H9 (cell line): ENCODE measurements around the gene OR51E1. TPM values are rescaled to one million over a fixed set of nuclear protein-coding genes. Genes with fewer than 3 reads are reported as not detected.

Experiments
- DNase-seq: peaks from one replicate; pipeline ENCODE4 v3.0.0-alpha.2; 2017
- H2AFZ ChIP-seq: one replicate; pipeline ENCODE4 v1.6.1; 2013; ENCODE audit warnings: mild to moderate bottlenecking, low read length, control low read depth, moderate library complexity
- H2AK5ac ChIP-seq: 2 replicates; pipeline ENCODE4 v1.6.1; 2013; ENCODE audit warnings: low read length, control low read depth, mixed read lengths; ENCODE audit not compliant: insufficient read length
- H2BK120ac ChIP-seq: one replicate; pipeline ENCODE4 v1.6.1; 2013; ENCODE audit warnings: low read depth, mild to moderate bottlenecking, low read length, control low read depth, inconsistent platforms; ENCODE audit not compliant: poor library complexity, severe bottlenecking
- H2BK12ac ChIP-seq: 2 replicates; pipeline ENCODE4 v1.6.1; 2013; ENCODE audit warnings: low read length, control low read depth, mixed read lengths, low read depth; ENCODE audit not compliant: insufficient read length
- H2BK15ac ChIP-seq: 2 replicates; pipeline ENCODE4 v1.6.1; 2013; ENCODE audit warnings: low read depth, low read length, control low read depth
- H2BK20ac ChIP-seq: one replicate; pipeline ENCODE4 v1.6.1; 2013; ENCODE audit warnings: low read depth, mild to moderate bottlenecking, low read length, control low read depth, inconsistent platforms; ENCODE audit not compliant: poor library complexity, severe bottlenecking
- H2BK5ac ChIP-seq: 2 replicates; pipeline ENCODE4 v1.6.1; 2013; ENCODE audit warnings: low read length, control low read depth, mixed read lengths; ENCODE audit not compliant: insufficient read length
- H3K14ac ChIP-seq: 2 replicates; pipeline ENCODE4 v1.6.1; 2013; ENCODE audit warnings: low read length, control low read depth; ENCODE audit not compliant: insufficient read depth
- H3K18ac ChIP-seq: 2 replicates; pipeline ENCODE4 v1.6.1; 2013; ENCODE audit warnings: low read depth, mild to moderate bottlenecking, mixed read lengths, low read length, control low read depth; ENCODE audit not compliant: insufficient read length
- H3K23ac ChIP-seq: 2 replicates; pipeline ENCODE4 v1.6.1; 2013; ENCODE audit warnings: low read length, control low read depth, mixed read lengths, low read depth; ENCODE audit not compliant: insufficient read length
- H3K23me2 ChIP-seq: 2 replicates; pipeline ENCODE4 v1.6.1; 2013; ENCODE audit warnings: low read depth, mild to moderate bottlenecking, mixed read lengths, low read length, control low read depth; ENCODE audit not compliant: insufficient read length, poor library complexity, severe bottlenecking
- H3K27ac ChIP-seq: 2 replicates; pipeline ENCODE4 v1.5.1; 2013; ENCODE audit warnings: low read length, control low read depth, mixed read lengths, low read depth; ENCODE audit not compliant: insufficient read length
- H3K27me3 ChIP-seq: 2 replicates; pipeline ENCODE4 v1.6.1; 2013; ENCODE audit warnings: low read length, control low read depth, inconsistent platforms; ENCODE audit not compliant: insufficient read depth
- H3K4ac ChIP-seq: 2 replicates; pipeline ENCODE4 v1.6.1; 2013; ENCODE audit warnings: low read depth, mild to moderate bottlenecking, control low read depth, inconsistent platforms, low read length, moderate library complexity
- H3K4me1 ChIP-seq: 2 replicates; pipeline ENCODE4 v1.6.1; 2013; ENCODE audit warnings: low read length, control low read depth, inconsistent platforms; ENCODE audit not compliant: insufficient read depth
- H3K4me2 ChIP-seq: 2 replicates; pipeline ENCODE4 v1.6.1; 2013; ENCODE audit warnings: low read length, control low read depth, mixed read lengths; ENCODE audit not compliant: insufficient read length, insufficient read depth
- H3K56ac ChIP-seq: 2 replicates; pipeline ENCODE4 v1.6.1; 2013; ENCODE audit warnings: low read depth, mild to moderate bottlenecking, mixed read lengths, low read length, control low read depth; ENCODE audit not compliant: insufficient read length
- H3K79me1 ChIP-seq: 2 replicates; pipeline ENCODE4 v1.6.1; 2013; ENCODE audit warnings: low read depth, mild to moderate bottlenecking, moderate library complexity, low read length, control low read depth, inconsistent platforms; ENCODE audit not compliant: insufficient read depth, poor library complexity, severe bottlenecking
- H3K79me2 ChIP-seq: 2 replicates; pipeline ENCODE4 v1.6.1; 2013; ENCODE audit warnings: low read length, control low read depth, inconsistent platforms; ENCODE audit not compliant: insufficient read depth
- H3K9ac ChIP-seq: 2 replicates; pipeline ENCODE4 v1.6.1; 2013; ENCODE audit warnings: low read length, control low read depth, mixed read lengths; ENCODE audit not compliant: insufficient read length; ENCODE audit errors: extremely low read depth
- H3K9me3 ChIP-seq: one replicate; pipeline ENCODE4 v1.6.1; 2013; ENCODE audit warnings: low read depth, low read length, inconsistent platforms; ENCODE audit not compliant: control insufficient read depth
- H3T11ph ChIP-seq: one replicate; pipeline ENCODE4 v1.6.1; 2013; ENCODE audit warnings: mild to moderate bottlenecking, low read length, control low read depth, inconsistent platforms
- H4K20me1 ChIP-seq: one replicate; pipeline ENCODE4 v1.6.1; 2013; ENCODE audit not compliant: control insufficient read depth, insufficient read length, insufficient read depth
- H4K5ac ChIP-seq: 2 replicates; pipeline ENCODE4 v1.6.1; 2013; ENCODE audit warnings: low read depth, mild to moderate bottlenecking, mixed read lengths, low read length, control low read depth; ENCODE audit not compliant: insufficient read length
- H4K8ac ChIP-seq: replicated peaks from 2 replicates; pipeline ENCODE4 v1.6.1; 2013; ENCODE audit warnings: low read length, control low read depth, mixed read lengths, low read depth; ENCODE audit not compliant: insufficient read length
- H4K91ac ChIP-seq: 2 replicates; pipeline ENCODE4 v1.6.1; 2013; ENCODE audit warnings: low read depth, mild to moderate bottlenecking, moderate library complexity, mixed read lengths, low read length, control low read depth; ENCODE audit not compliant: insufficient read length
- H3K27ac Mint-ChIP-seq, 3 experiments: 2 replicates in 2 of 3; 3 replicates in 1 of 3; pipeline ENCODE4 v1.8.0; 2020 to 2021; ENCODE audit warnings: mixed read lengths in 3 of 3, mild to moderate bottlenecking in 1 of 3, moderate library complexity in 1 of 3
- H3K27me3 Mint-ChIP-seq: 2 replicates; pipeline ENCODE4 v1.8.0; 2021; ENCODE audit warnings: low read depth, mild to moderate bottlenecking, moderate library complexity, mixed read lengths
- H3K36me3 Mint-ChIP-seq, 3 experiments: 2 replicates in 2 of 3; 3 replicates in 1 of 3; pipeline ENCODE4 v1.8.0; 2020 to 2021; ENCODE audit warnings: low read depth in 3 of 3, mixed read lengths in 3 of 3; ENCODE audit not compliant: insufficient read depth in 1 of 3
- H3K4me1 Mint-ChIP-seq, 2 experiments: 2 replicates each; pipeline ENCODE4 v1.8.0; 2020; ENCODE audit warnings: mixed read lengths in 2 of 2
- H3K4me3 Mint-ChIP-seq, 2 experiments: 2 replicates in 1 of 2; 3 replicates in 1 of 2; pipeline ENCODE4 v1.8.0; 2020 to 2021; ENCODE audit warnings: mild to moderate bottlenecking in 2 of 2, mixed read lengths in 2 of 2, moderate library complexity in 1 of 2
- H3K9me3 Mint-ChIP-seq, 2 experiments: 2 replicates in 1 of 2; 3 replicates in 1 of 2; pipeline ENCODE4 v1.8.0; 2020; ENCODE audit warnings: mild to moderate bottlenecking in 2 of 2, mixed read lengths in 2 of 2, moderate library complexity in 1 of 2
- WGBS: extraction: QIAGEN DNeasy Blood & Tissue Kit; methylation state at CpG from one replicate; pipeline ENCODE4 v1.1.7; 2013; ENCODE audit warnings: missing lambda C conversion rate, low lambda C conversion rate, mixed read lengths; ENCODE audit not compliant: insufficient read length; ENCODE audit errors: extremely low coverage; 5-methylcytosine and 5-hydroxymethylcytosine counted together
- total RNA-seq: library from RNA; stranded (reverse); gene quantifications from 2 replicates; pipeline ENCODE4 v1.2.1, GENCODE V29; 2021
- TF ChIP-seq, protein P1 (sequence below): fragments of 200-600 bp; sonication (generic); conservative IDR thresholded peaks from 3 replicates; pipeline ENCODE4 v1.8.0; 2021; ENCODE audit warnings: antibody characterized with exemption, mild to moderate bottlenecking

The OR51E1 gene
- total RNA-seq, 1 experiment from 2014 or later, result not detected

- Mint-ChIP-seq H3K36me3 (no peaks in the 10 kb centered on the region), H3K4me1 (no peaks in the 10 kb centered on the region), H3K4me3 (no peak within 1 kb of the TSS), H3K27me3 (no peaks in the 10 kb centered on the region), H3K9me3 (no peaks in the 10 kb centered on the region; a peak in 1 of 5 replicates), H3K27ac (peak within 1 kb of the TSS in 2 of 3 experiments; percentile 26 to 42; a peak in 2 of 7 replicates)
- Histone ChIP-seq H3K23ac (no peak within 1 kb of the TSS), H3K23me2 (no peaks in the 10 kb centered on the region), H2AFZ (no peak within 1 kb of the TSS), H2AK5ac (no peak within 1 kb of the TSS), H3K4ac (no peak within 1 kb of the TSS), H3K27me3 (no peaks in the 10 kb centered on the region), H4K20me1 (no peaks in the 10 kb centered on the region), H2BK20ac (no peak within 1 kb of the TSS), H3K9ac (no peak within 1 kb of the TSS), H3K56ac (no peak within 1 kb of the TSS), H3T11ph (no peak within 1 kb of the TSS), H3K79me1 (no peaks in the 10 kb centered on the region), H4K5ac (no peak within 1 kb of the TSS), H3K4me1 (no peaks in the 10 kb centered on the region; the same call in 1 of the 2 replicates), H3K14ac (no peak within 1 kb of the TSS), H2BK15ac (no peak within 1 kb of the TSS), H2BK12ac (no peak within 1 kb of the TSS), H3K4me2 (no peak within 1 kb of the TSS), H3K9me3 (no peaks in the 10 kb centered on the region), H2BK120ac (peak within 1 kb of the TSS; percentile 19), H3K18ac (no peak within 1 kb of the TSS), H2BK5ac (no peak within 1 kb of the TSS), H3K27ac (no peak within 1 kb of the TSS), H3K79me2 (no peaks in the 10 kb centered on the region), H4K91ac (no peak within 1 kb of the TSS), H4K8ac (no peak within 1 kb of the TSS)
- DNase-seq, result no peak
- TF ChIP-seq, protein P1, sequence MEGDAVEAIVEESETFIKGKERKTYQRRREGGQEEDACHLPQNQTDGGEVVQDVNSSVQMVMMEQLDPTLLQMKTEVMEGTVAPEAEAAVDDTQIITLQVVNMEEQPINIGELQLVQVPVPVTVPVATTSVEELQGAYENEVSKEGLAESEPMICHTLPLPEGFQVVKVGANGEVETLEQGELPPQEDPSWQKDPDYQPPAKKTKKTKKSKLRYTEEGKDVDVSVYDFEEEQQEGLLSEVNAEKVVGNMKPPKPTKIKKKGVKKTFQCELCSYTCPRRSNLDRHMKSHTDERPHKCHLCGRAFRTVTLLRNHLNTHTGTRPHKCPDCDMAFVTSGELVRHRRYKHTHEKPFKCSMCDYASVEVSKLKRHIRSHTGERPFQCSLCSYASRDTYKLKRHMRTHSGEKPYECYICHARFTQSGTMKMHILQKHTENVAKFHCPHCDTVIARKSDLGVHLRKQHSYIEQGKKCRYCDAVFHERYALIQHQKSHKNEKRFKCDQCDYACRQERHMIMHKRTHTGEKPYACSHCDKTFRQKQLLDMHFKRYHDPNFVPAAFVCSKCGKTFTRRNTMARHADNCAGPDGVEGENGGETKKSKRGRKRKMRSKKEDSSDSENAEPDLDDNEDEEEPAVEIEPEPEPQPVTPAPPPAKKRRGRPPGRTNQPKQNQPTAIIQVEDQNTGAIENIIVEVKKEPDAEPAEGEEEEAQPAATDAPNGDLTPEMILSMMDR, result no peak
- no CpG with 5 or more reads among the region's 3 CpGs for WGBS
Observed at GRCh38 chr11:4697585-4697984, 53.8 kb downstream of the OR51E1 start, which contains the start of gene OR51E2. Gene OR51E2, minus strand, starts transcription at chr11:4697853. Its CDS starts 15,142 bp downstream, at chr11:4682711.
